ENCODE measurements around the gene APBA2. TPM values are rescaled to one million over a fixed set of nuclear protein-coding genes. Genes with fewer than 3 reads are reported as not detected.

The APBA2 gene
- total and polyA plus RNA-seq, 3 donors from 2014 or later, result 18.5 to 37.7 (median 29.5) TPM

GRCh38 chr15:28937271-28937670 lies 51.5 kb downstream of the APBA2 start:
- H3K27me3 ChIP-seq, result no peaks in the 10 kb centered on the region
- H3K4me3 ChIP-seq, result no peak overlapping the region
- 82 to 90% methylated on average over 8 of the region's 8 CpGs for WGBS, 2 donors
- intact Hi-C loops (cut with DNase I; ENCODE audit: low total_unique reads), result no loop called here
- H3K36me3 ChIP-seq (ENCODE audit: low read depth, missing control alignments), result no peaks in the 10 kb centered on the region
- peaks cover 5% of the 10 kb centered on the region for H3K4me1 ChIP-seq
- no peak for TF ChIP-seq POLR2A (IDR thresholded peaks at IDR 0.05)
- no peak for DNase-seq
- H3K27ac ChIP-seq, result no peak overlapping the region
- H3K9me3 ChIP-seq, result no peaks in the 10 kb centered on the region

- DNase-seq, result no peak
- H3K4me3 ChIP-seq, result no peak overlapping the region
- intact Hi-C loops (cut with DNase I; ENCODE audit: low total_unique reads), result no loop called here
- H3K9me3 ChIP-seq, result no peaks in the 10 kb centered on the region
- no peaks in the 10 kb centered on the region for H3K36me3 ChIP-seq (ENCODE audit: low read depth, missing control alignments)
- WGBS, 2 donors, result 78 to 90% methylated on average over 10 of the region's 10 CpGs
- no peak overlapping the region for H3K27ac ChIP-seq
- TF ChIP-seq CTCF (IDR thresholded peaks at IDR 0.05), result no peak
- no peak for TF ChIP-seq POLR2A (IDR thresholded peaks at IDR 0.05)
- no peaks in the 10 kb centered on the region for H3K27me3 ChIP-seq
- no peaks in the 10 kb centered on the region for H3K4me1 ChIP-seq
Observed at GRCh38 chr15:28942046-28942445, 56.3 kb downstream of the APBA2 start.

GRCh38 chr15:28942571-28942970 lies 56.8 kb downstream of the APBA2 start:
- Histone ChIP-seq H3K4me3 (no peak overlapping the region), H3K27me3 (no peaks in the 10 kb centered on the region), H3K9me3 (no peaks in the 10 kb centered on the region), H3K36me3 (ENCODE audit: low read depth, missing control alignments) (no peaks in the 10 kb centered on the region), H3K27ac (no peak overlapping the region), H3K4me1 (no peaks in the 10 kb centered on the region)
- 92 to 95% methylated on average over 9 to 15 of the region's 15 CpGs for WGBS, 2 donors
- TF ChIP-seq CTCF (IDR thresholded peaks at IDR 0.05) (no peak), POLR2A (IDR thresholded peaks at IDR 0.05) (no peak)
- no peak for DNase-seq
- intact Hi-C loops (cut with DNase I; ENCODE audit: low total_unique reads), result no loop called here

- Histone ChIP-seq H3K36me3 (ENCODE audit: low read depth, missing control alignments) (no peaks in the 10 kb centered on the region), H3K4me1 (no peaks in the 10 kb centered on the region), H3K27ac (no peak overlapping the region), H3K4me3 (no peak overlapping the region), H3K9me3 (no peaks in the 10 kb centered on the region), H3K27me3 (no peaks in the 10 kb centered on the region)
- no peak for TF ChIP-seq POLR2A (IDR thresholded peaks at IDR 0.05)
- TF ChIP-seq CTCF (IDR thresholded peaks at IDR 0.05), result no peak
- no peak for DNase-seq
- intact Hi-C loops (cut with DNase I; ENCODE audit: low total_unique reads), result no loop called here
- WGBS, 2 donors, result 81 to 96% methylated on average over 7 to 8 of the region's 8 CpGs
Observed at GRCh38 chr15:28943146-28943545, 57.4 kb downstream of the APBA2 start.

GRCh38 chr15:28943611-28944230 lies 57.9 kb downstream of the APBA2 start:
- Histone ChIP-seq H3K36me3 (ENCODE audit: low read depth, missing control alignments) (no peaks in the 10 kb centered on the region), H3K27ac (no peak overlapping the region), H3K4me3 (no peak overlapping the region), H3K27me3 (no peaks in the 10 kb centered on the region), H3K4me1 (no peaks in the 10 kb centered on the region), H3K9me3 (no peaks in the 10 kb centered on the region)
- DNase-seq, result no peak
- TF ChIP-seq CTCF (IDR thresholded peaks at IDR 0.05) (no peak), POLR2A (IDR thresholded peaks at IDR 0.05) (no peak)
- 86 to 88% methylated on average over 10 to 11 of the region's 11 CpGs for WGBS, 2 donors
- intact Hi-C loops (cut with DNase I; ENCODE audit: low total_unique reads), result no loop called here
